Retinal pigment epithelial cell (primary cell): ENCODE data around the gene HNRNPCL1.

ENCODE experiments used
- DNase-seq: peaks from one replicate; pipeline ENCODE4 v3.0.0-alpha.2; 2010; ENCODE audit warnings: low read depth
- H3K4me3 ChIP-seq: 2 replicates; pipeline ENCODE4 v1.5.1; 2011; ENCODE audit warnings: mild to moderate bottlenecking, low read length, control low read depth, moderate library complexity
- CTCF ChIP-seq: conservative IDR thresholded peaks from 2 replicates; pipeline ENCODE4 v1.5.1; 2011; ENCODE audit warnings: low read depth, low read length, control low read depth, inconsistent platforms

The HNRNPCL1 gene

GRCh38 chr1:12809933-12810332 is 38.6 kb downstream of the HNRNPCL1 start:
- no peak overlapping the region for H3K4me3 ChIP-seq
- DNase-seq: no peak
- no peak for TF ChIP-seq CTCF

- no peak overlapping the region for H3K4me3 ChIP-seq
- TF ChIP-seq CTCF: no peak
- no peak for DNase-seq
These were observed 48.8 kb downstream of the HNRNPCL1 start for GRCh38 chr1:12799730-12800129.

GRCh38 chr1:12798911-12799310 is 49.6 kb downstream of the HNRNPCL1 start:
- no peak for DNase-seq
- TF ChIP-seq CTCF: no peak
- no peak overlapping the region for H3K4me3 ChIP-seq
